ENCODE measurements around the gene MANSC1. TPM values are rescaled to one million over a fixed set of nuclear protein-coding genes. Genes with fewer than 3 reads are reported as not detected.

Gene MANSC1
- total and polyA plus RNA-seq, 9 of the 15 experiments (the other 6 are each of a cell fraction or from before 2014, with no cell fraction given) = 0.76 to 8.6 (median 3.1) TPM

- WGBS (ENCODE audit: insufficient coverage, low coverage, missing lambda C conversion rate) = 60% methylated on average over 2 of the region's 2 CpGs
- TF ChIP-seq TAF7 (tag; IDR thresholded peaks at IDR 0.05) (no peak), TAF9B (IDR thresholded peaks at IDR 0.05; ENCODE audit: partially characterized antibody) (no peak), ZNF436 (CRISPR knock-in tag; IDR thresholded peaks at IDR 0.05) (no peak), CBX2 (IDR thresholded peaks at IDR 0.05; ENCODE audit: insufficient read depth, low read length, poor library complexity, severe bottlenecking) (no peak), NFE2 (IDR thresholded peaks at IDR 0.05; ENCODE audit: low read depth) (no peak), U2AF1 (optimal IDR thresholded peaks at IDR 0.05; ENCODE audit: low read depth, low read length) (no peak), ZNF165 (CRISPR knock-in tag; IDR thresholded peaks at IDR 0.05; ENCODE audit: borderline replicate concordance) (no peak)
- no peak overlapping the region for H3K4me2 ChIP-seq (ENCODE audit: insufficient read depth, low read length)
- H2AFZ ChIP-seq (ENCODE audit: low read depth, low read length) = no peak overlapping the region
- no peaks in the 10 kb centered on the region for H3K9me1 ChIP-seq (ENCODE audit: control insufficient read depth, insufficient read depth, low read length)
- 0 out of 3 replicates have a peak, but pooled peaks cover 2% of the 10 kb centered on the region for H3K36me3 ChIP-seq (ENCODE audit: control insufficient read depth, insufficient read depth, low read length)
- BruUV-seq (replicated peaks) = no TSS peak
- H4K20me1 ChIP-seq (replicated peaks; ENCODE audit: control insufficient read depth, insufficient read depth, low read length) = no peaks in the 10 kb centered on the region
- no peak overlapping the region for H3K9ac ChIP-seq (ENCODE audit: insufficient read depth in 1 of 2, low read depth in 2 of 2, low read length in 2 of 2)
- no peaks in the 10 kb centered on the region for H3K4me1 ChIP-seq (replicated peaks in 1 of 2; ENCODE audit: control insufficient read depth in 2 of 2, insufficient read depth in 2 of 2, low read length in 2 of 2)
- no peaks in the 10 kb centered on the region for H3K27me3 ChIP-seq (ENCODE audit: control insufficient read depth in 2 of 2, insufficient read depth in 2 of 2, low read length in 2 of 2)
- no peak for DNase-seq (ENCODE audit: extremely low read depth in 1 of 4, low spot score in 3 of 4)
- ChIA-PET POLR2A (interaction anchor here (0.6 kb wide), 1 partner anchor 107 kb away, joined by 4 read pairs; no protein-coding TSS in a partner anchor), CTCF (ENCODE audit: low intra/inter-chr PET ratio) (interaction anchor here (4.9 kb wide), 1 partner anchor 326 kb away, joined by 55 read pairs; no protein-coding TSS in a partner anchor)
- no peaks in the 10 kb centered on the region for H3K79me2 ChIP-seq (ENCODE audit: control insufficient read depth, insufficient read depth, low read length)
- no peaks in the 10 kb centered on the region for H3K9me3 ChIP-seq (replicated peaks; ENCODE audit: control insufficient read depth, insufficient read depth, low read depth, low read length)
- FAIRE-seq = no peak
- no peak for ATAC-seq
- no peak overlapping the region for H3K4me3 ChIP-seq
- intact Hi-C loops (cut with micrococcal nuclease) (loop anchor here (5.0 kb wide), 1 partner anchor 184 kb away; the partner anchor contains the start of gene DUSP16), in situ Hi-C loops (cut with MboI) (loop anchor here (10.0 kb wide), 1 partner anchor 326 kb away; no protein-coding TSS in a partner anchor)
- no peak overlapping the region for H3K27ac ChIP-seq (ENCODE audit: extremely low read depth, low read depth, low read length)
Measured at GRCh38 chr12:12378616-12379015, 28.6 kb upstream of the MANSC1 start.

Data from K562 (cell line).